ENCODE results near the gene PSMG4.

The PSMG4 gene

DNA sequence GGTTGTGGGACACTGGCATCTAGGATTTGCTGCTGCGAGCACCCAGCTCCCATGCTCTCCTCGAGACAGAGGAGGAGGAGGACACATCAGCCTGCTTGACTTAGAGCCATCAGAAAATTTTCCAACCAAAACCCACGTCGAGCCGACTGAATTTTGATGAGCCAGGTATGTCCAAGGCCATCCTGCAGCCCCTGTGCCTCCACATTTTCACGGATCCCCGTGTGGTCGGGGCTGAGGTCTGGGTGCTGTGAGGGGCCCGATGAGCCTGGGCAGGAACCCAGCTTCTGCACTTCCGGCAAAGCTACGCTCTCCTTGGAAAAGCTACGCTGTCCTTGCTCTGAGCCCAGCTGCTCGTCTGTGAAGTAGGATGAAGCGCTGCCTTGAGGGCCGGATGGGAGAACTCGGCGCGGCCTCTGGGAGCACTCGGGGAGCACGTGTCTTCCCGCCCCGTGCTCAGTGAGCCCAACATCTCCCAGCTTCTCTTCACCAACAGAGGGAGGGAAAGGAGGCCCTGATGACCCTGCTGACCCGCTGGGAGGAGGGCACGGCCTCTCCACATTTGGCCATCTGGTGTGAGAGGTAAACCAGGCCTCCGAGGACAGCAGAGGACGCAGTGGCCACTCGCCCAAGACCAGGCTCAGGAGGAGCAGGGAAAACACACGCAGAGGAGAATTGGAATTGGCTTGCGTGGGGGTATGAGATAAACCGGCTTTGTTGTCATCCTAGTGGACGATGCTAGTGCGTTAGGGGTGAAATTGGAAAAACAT lies 33.9 kb downstream of the PSMG4 start:
- no peak for DNase-seq

DNA sequence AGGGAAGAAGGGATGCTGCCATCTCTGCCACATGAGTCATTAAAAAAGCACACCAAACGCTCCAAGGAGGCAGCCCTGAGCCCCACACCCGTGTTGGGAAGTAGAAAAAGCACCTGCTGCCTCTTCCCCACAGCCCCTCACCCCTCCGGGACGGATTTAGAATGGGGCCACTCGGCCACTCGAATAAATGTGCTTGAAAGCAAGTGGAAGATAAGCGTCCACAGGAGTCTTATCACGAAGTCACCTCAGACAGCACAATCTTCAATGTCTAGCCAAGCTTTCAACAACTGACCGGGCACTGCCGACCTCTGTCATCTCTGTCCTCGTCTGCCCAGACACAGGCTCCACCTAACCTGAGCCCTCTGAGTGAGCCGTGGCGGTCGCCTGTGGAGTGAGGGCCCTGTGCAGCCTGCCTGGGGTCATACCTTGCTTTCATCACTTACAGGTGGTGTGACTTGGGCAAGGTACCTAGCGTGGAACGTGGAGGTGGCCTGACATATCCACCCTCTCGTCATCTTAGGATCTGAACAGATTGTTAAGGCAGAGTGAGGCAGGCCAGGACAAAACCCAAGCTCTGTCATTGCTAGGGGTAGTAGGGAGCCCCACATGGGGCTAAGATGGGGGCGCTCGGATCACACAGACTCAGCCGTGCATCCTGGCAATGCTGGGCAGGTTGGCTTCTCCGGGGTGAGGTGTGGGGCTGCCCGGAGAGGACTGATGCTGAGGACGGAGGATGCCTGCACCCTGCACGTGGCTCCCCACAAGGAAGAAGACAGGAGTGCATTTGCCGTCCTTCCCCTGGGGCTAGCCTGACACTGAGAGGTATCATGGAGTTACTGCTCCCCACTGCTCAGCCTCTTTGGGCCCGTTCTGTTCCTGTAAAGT lies 34.8 kb downstream of the PSMG4 start:
- no peak for DNase-seq

DNA sequence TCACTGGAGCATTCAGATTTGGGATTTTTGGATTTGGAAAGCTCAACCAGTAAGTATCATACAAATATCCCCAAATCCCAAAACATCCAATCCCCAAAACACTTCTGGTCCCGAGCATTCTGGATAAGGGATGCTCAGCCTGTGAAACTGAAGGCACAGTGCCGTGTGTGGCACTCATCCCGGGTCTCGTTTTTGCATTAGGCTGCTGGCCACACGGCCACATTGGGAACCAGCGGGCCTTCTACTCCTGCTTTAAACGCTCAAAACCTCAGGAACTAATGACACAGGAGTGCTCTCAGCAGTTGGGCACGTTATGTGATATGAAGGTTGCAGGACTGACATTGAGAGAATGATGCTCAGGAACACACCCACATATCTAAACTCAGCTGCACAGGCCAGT lies 35.6 kb downstream of the PSMG4 start:
- DNase-seq: no peak

DNA sequence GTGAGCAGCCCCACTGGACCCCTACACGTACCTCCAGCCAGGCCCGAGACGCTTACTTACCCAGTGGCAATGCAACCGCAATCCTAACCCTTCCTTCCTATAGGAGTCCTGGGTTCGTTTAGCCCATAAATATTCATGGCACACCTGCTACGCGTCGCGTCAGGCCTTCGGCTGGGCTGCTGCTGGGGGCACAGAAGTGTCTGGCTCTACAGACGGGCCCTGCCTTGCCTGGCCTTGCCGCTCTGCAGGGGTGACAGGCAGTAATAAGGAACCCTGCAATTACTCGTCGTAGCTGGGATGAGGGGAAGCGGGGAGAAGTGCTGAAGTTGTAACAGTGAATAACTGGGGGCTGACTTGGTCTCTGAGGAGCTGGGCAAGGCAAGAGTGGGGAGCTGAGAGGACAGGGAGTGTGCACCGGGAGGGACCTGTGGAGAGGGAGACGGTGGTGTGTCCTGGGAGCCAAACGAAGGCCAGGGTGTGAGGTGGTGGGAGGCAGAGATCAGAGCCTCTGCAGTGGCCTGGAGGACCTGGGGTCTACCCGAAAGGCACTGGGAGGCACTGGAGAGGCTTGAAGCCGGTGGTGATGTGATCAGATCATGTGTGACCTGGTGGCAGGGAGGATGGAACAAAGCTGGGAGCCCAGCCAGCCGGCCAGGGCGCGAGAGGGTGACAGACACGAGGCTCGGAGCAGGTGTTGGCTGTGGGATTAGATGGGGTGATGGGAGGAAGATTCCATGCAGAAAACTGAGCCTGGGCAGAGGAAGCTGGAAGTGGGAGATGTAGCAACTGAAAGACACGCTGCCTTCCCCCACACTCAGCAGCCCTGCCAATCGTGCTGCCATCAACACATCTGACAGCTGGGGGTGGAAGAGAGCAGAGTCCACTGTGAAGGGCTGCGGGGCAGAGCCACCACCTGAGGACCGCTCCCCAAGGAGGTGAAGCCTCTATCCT lies 36.4 kb downstream of the PSMG4 start:
- DNase-seq: no peak

DNA sequence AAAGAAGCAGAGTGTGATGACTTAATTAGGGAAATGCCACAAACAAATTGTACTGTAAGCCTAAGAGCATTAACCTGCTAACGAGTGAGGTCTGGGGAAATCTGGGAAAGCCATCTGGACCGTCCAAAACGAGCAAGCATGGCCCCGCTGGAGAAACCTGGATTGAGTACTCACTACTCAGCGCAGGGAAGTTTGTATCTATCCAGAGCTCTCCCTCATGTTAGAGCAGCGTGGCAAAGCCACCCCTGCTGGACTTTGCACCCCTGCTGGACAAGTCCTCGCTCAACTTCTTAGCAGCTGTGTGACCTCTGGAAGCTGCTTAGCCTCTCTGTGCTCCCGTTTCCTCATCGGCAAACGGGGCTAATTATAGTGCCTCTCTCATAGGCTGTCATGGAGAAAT lies 37.3 kb downstream of the PSMG4 start:
- DNase-seq: no peak

DNA sequence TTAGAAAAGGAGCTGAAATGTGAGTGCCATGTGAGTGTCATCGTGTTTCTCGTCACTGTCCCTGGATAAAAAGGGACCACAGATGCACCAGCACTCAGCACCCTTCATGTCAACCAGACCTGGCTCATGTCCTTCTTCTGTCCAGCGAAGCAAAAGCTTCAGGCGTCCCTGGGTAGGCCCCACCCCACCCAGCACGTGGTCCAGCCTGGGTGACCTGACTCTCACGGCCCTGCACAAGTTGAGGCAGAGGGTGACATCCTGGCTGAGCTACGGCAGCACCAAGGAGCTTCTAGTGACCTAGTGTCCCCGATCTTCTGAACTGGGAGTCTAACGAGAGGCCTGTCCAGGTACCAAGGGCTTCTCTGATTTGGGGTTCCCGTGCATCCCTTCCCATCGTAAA lies 37.8 kb downstream of the PSMG4 start:
- no peak for DNase-seq

DNA sequence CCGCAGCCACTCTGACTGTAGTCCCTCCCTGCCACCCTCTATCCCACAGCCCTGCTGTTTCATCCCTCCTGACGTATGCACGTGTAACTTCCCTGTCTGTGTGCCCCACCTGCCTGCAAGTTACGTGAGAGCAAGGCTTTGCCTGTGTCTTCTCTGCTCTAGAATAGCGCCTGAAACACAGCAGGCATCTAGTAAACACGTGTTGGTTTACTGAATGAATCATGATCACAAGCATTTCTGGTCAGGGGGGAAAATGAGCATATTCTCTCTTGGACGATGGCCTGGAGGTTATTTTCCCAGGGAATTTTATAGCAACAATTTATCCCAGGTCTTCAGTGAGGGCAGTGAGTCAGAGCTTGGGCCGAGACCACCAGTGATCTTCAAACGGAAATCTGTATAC lies 38.3 kb downstream of the PSMG4 start:
- DNase-seq: no peak

DNA sequence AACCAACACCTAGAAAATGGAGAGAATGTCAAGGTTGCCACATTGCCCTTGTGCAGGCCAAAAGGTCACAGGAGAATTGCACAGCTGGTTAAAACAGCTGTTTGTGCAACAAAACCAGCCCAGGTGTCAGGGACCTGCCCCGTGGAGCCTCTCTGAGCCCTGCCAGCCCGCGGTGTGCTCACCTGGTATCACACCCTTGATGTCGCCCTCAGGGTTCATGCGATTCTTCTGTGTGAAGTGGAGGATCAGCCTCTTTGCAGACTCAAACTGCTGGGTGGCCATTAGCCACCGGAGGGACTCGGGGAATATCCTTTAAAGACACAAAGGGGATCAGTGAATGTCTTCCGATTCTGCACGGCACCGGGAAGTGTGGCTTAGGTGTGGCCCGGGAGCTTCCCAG lies 39.2 kb downstream of the PSMG4 start:
- no peak for DNase-seq

DNA sequence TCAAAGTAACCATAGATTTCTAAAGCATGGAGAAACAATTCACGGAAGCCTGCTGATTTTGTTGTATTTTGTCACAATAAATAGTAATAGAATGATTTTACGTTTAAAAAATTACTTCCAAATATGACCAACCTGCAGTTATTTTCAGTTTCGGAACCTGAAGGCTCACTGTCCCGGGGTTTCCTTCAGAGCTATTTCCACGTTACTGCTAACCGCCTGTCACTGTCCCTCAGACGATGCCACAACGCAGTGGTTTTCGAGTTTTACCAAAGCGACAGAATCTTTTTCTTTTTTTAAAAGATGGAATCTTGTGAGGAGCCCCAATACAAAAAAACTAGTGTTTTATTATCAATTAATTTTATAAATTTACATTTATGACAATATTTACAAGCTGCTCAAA lies 40.5 kb downstream of the PSMG4 start:
- no peak for DNase-seq

DNA sequence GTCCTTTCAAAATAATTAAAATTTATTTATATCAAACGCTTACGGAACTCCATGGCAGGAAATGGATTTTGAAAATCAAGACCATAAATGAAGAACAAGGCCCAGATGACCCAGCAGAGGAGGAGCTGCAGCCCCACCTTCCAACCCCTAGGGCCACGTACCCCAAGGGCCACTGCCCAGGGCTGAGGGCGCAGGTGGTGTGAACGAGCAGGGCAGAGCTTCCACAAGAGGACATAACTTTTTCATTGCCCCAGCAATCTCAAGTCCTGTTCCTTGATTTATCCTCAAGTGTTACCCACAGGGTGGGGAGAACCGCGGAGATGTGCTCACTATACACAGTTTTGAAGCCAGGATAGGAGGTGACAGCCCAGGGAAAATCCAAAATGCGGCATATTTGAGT lies 42.8 kb downstream of the PSMG4 start:
- no peak for DNase-seq

DNA sequence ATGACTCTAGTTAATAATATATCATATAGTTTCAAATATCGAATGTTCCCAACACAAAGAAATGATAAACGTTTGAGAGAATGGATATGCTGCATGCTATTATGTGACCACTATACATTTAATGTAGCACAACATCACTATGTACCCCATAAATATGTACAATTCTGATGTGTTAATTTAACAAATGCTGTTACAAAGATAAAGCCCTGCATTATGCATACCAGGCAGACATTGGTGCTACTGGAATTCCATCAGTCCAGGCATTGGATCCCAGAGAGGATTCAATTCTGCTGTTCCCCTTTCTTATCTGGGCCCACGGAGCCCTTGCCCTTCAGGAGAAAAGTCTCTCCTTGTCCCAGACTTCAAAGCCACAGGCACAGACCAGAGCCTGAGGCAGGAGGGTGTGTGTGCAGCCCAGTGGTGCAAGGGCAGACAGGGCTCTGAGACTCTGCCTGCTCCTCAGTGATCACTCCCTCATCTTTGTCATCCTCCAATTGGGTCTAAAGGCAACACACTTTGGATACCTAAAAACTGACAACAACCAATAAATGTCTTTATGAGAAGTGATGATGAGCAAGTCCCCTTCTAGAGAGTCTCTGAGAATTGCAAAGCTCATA lies 45.2 kb downstream of the PSMG4 start:
- no peak for DNase-seq

DNA sequence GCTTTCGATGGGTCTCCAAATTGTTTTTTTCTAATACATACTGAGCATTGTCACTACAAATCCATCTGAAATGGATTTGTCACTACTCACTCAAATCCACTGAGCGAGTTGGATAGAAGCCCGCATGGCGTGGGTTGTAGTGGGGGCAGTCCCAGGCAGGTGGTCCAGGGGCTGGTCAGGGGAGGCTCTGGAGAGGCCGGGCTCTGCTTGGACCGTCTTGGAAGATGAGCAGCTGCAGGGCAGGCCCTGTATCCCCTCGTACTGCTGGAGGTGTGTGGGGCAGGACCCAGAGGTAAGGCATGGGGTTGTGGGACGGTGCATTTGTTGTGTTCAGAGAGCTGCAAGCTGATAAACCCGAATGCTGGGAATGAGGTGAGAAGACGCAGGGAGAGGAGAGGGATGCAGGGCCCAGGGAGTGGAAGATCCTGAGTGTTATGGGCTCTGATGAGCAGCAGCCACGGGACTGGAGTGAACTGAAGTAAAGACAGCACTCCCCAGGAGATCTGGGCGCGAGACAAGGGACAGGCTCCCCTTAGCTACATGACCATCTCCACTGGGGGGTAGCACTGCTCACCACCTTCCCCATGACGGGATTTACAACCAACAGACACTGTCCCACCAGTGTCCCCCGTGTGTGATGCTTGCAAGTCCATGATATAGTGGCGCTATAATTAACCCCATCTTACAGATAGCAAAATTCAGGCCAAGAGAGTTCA lies 45.9 kb downstream of the PSMG4 start:
- DNase-seq: no peak

DNA sequence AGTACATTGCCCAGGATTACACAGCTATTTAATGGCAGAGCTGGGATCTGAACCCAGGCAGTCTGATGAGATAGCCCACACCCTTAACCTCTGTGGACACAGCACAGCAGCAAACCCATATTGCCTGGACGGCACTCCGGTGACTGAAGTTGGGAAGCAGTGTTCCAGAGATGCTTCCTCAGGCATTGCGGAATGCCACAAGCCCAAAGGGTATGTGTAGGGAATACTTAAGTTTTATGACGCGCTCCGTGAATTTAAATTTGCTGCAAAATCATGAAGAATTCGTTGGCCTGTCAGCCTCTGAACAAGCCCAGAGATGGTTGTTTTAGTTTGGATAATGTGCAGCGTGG lies 46.4 kb downstream of the PSMG4 start:
- no peak for DNase-seq

DNA sequence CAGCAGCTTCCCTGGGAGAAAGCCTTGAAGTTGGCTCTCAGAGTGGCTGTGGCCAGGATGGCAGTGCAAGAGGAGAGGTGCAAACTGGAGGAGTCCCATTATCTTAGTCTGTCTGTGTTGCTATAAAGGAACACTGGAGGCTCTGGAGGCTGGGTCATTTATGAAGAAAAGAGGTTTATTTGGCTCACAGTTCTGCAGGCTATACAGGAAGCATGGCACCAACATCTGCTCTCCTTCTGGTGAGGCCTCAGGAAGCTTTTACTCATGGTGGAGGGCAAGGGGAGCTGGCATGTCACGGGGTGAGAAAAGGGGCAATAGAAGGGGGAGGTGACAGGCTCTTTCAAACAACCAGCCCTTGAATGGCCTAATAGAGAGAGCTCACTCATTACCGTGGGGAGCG lies 47.1 kb downstream of the PSMG4 start:
- no peak for DNase-seq

DNA sequence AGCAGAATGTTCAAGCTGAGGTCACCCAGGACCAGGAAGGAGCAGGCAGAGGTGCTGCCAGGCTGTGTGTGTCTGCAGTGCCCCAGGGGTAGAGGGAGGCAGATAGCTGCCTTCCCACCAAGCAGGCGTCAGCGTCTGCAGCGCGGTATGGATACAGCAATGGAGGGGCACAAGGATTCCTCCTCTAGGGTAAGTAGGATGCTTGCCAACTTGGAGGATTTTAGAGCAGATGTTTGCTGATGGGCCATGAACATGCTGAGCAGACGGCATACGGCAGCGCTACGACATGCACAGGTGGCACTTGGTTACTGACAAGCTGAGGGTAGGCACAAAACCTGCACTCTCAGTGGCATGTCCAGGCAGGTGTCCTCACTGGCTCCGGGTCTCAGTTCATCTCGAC lies 48.1 kb downstream of the PSMG4 start:
- DNase-seq: no peak

DNA sequence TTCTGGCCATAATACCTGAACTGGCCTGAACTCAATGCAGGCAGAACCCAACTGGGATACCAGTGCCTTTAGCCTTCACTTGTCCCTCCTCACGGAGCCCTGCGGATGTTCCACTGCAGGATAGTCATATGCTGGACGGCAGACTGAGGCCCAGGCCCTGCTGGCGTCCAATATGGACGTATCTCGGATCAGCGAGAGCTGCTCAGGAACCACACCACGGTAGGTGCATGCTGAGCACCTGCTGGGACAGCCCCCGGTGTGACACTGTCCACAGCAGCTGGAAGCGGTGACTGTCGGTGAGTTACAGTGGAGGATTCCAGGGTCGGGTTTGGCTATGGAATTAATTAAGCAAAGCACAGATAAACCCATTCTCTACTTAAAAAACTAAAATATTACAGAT lies 48.7 kb downstream of the PSMG4 start:
- no peak for DNase-seq

DNA sequence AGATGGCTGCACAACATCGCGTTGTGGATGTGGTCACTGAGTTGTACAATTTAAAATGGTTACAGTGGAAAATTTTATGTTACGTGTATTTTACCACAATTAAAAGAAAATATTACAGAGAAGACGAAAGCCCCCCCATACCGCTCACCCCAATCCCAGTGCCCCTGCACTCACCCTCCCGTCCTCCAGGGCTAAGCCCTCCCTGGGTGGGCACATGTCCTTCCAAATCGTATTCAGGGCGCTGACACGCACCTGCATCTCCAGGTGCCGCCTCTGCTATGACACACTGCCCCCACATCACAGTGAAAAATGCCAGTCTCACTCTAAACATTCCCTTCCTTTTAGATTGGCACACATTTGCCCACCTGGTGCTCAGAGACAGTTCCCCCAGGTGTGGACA lies 49.4 kb downstream of the PSMG4 start:
- DNase-seq: peak; percentile 22

DNA sequence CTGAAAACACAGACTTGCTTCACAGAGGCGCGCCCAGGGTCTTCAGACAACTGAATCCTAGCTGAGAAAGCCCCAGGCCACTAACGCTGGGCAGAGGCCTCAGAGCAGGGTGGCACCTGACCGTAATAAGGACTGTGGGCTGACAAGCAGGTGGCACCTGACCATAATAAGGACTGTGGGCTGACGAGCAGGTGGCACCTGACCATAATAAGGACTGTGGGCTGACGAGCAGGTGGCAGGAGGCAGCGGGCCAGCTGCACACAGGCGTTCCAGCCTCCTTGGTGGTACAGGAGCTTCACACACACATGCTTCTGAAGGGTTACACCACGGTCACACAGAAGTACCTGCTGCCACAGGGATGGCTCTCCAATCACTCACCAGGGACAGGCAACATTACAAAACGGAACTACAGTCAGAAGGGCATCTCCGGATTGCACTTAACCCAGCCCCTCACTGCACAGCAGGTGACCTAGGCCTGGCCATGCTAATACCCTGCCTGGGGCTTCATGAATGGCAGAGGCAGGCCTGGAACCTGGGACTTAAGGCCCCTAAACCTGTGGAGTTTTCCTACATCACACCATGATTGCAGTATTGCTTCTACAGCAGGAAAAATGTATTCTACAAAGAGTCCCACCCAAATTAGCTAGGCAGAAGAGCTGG lies 50.8 kb downstream of the PSMG4 start:
- peak; percentile 39 for DNase-seq

DNA sequence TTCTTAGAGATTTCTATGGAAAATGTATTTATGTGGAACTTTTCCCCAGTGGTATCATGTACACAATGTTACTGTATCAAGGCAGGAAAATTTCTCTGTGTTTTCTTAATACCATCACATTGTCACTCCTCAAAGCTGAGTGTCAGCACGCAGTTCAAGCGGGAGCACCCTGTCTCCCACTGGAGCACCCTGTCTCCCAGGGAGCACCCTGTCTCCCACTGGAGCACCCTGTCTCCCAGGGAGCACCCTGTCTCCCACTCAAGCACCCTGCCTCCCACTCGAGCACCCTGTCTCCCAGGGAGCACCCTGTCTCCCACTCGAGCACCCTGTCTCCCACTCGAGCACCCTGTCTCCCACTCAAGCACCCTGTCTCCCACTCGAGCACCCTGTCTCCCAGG lies 51.3 kb downstream of the PSMG4 start:
- DNase-seq: peak; percentile 23

DNA sequence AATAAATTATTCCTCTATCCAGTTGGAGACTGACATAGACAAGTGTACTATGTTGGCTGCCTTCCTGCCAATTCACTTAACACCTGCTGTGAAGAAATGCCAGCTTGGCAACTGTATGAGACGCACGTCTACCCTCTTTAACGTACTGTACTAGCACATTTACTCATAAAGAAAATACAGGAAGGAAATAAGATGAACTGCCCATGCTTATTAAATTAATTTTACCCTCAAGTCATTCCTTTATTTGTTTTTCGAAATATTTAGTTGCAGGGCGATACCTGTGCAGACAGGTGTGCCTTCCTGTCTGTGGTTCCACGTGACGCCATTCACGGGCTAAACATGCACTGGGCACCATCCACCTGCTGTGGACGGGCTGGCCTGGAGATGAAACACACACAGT lies 52.0 kb downstream of the PSMG4 start:
- DNase-seq: no peak

DNA sequence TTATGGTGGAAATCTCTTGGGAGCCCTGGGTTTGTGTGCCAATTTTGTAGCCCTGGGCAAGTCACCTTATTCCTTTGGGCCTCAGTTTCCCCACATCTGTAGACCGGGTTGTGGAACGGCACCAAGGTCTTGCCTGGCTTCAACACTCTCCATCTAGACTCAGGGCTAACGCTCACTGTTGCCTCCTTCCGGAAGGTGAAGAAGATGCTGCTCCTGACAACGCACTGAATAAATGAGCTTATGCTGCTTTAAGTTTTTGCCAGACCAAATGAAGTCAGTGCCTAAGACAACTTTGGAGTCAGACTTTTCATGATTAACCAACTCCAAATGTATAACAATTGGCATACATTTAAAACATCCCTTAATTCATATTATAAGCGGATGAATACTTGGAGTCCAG lies 53.1 kb downstream of the PSMG4 start:
- DNase-seq: peak; percentile 7
